GM19035 (cell line): ENCODE results near the gene L1TD1.
"Not testable (repeated sequence)": the region's sequence is repeated elsewhere in the genome, so short reads cannot be mapped to it uniquely, and the experiment has no call there.

Experiments used
- ATAC-seq: cut with Tn5 transposase; IDR thresholded peaks from one replicate; pipeline ENCODE4 v1.9.1; 2021; ENCODE audit not compliant: unreplicated experiment

Gene L1TD1

GRCh38 chr1:62198781-62199125 lies 4.1 kb downstream of the L1TD1 start:
- ATAC-seq: no peak

- no peak for ATAC-seq
Observed at GRCh38 chr1:62207187-62207586, 12.5 kb downstream of the L1TD1 start.

DNA sequence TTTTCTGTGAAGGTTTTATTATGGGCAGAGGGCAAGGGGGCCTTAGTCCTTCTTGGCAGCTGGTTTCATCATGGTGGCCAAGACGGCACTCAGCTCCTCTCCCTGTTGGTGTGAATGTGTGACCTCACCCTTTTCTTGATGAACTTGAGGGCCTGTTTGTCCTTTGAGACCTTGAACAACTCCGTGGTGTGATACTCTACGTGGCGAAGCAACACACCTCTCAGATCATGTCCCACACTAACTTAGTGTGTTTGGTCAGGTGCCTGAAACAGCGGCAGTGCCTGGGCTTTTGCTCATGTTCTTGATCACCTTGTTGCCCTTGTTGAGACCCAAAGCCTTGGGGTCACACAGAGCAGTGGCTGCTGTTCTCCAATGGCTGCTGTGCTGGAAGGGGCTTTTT lies 13.4 kb downstream of the L1TD1 start:
- ATAC-seq: no peak

DNA sequence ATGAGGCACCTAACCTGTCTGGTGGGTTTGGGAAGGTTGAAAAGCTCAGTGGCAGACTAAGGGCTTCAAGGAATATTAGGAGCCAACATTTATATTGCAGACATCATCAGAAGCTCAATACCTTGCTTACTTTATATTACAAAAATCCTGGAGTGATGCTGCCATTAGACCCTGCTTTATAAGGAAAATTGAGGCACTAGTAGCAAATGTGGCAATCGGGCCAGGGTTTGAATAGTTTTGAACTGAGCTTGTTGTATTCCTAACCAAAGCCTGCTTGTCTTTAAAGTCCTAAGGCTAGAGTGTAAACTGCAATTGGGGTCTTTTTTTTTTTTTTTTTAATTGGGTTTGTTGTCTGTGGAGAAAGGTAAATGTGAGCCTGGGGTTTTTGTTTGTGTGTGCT lies 14.3 kb downstream of the L1TD1 start:
- no peak for ATAC-seq

DNA sequence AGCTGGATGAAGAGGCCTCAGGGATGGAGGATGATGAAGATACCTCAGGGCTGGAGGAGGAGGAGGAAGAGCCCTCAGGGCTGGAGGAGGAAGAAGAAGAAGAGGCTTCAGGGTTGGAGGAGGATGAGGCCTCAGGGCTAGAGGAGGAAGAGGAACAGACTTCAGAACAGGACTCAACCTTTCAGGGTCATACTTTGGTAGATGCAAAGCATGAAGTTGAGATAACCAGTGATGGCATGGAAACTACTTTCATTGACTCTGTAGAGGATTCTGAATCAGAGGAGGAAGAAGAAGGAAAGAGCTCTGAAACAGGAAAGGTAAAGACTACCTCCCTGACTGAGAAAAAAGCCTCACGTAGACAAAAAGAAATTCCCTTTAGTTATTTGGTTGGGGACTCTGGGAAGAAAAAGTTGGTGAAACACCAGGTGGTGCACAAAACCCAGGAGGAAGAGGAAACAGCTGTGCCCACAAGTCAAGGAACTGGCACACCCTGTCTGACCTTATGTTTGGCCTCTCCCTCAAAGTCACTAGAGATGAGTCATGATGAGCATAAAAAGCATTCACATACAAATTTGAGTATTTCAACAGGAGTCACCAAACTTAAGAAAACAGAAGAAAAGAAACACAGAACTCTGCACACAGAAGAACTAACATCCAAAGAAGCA lies 15.4 kb downstream of the L1TD1 start:
- no peak for ATAC-seq

- no peak for ATAC-seq
Observed at GRCh38 chr1:62210960-62211359, 16.3 kb downstream of the L1TD1 start.

GRCh38 chr1:62212411-62212810 lies 17.8 kb downstream of the L1TD1 start:
- no peak for ATAC-seq

- no peak for ATAC-seq
Observed at GRCh38 chr1:62213075-62213914, 18.6 kb downstream of the L1TD1 start.

- no peak for ATAC-seq
Observed at GRCh38 chr1:62218604-62219003, 24.0 kb downstream of the L1TD1 start.

GRCh38 chr1:62220456-62220855 lies 25.8 kb downstream of the L1TD1 start:
- not testable (repeated sequence) for ATAC-seq

GRCh38 chr1:62221171-62221570 lies 26.5 kb downstream of the L1TD1 start:
- ATAC-seq: no peak

DNA sequence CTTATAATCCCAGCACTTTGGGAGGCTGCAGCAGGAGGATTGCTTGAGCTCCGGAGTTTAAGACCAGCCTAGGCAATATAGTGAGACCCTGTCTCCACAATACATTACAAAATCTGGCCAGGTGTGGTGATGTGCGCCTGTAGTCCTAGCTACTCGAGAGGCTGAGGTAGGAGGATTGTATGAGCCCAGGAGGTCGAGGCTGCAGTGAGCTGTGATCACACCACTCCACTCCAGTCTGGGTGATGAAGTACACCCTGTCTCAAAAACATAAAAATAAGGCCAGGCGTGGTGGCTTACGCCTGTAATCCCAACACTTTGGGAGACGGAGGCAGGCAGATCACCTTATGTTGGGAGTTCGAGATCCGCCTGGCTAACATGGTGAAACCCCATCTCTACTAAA lies 27.7 kb downstream of the L1TD1 start:
- ATAC-seq: no peak

DNA sequence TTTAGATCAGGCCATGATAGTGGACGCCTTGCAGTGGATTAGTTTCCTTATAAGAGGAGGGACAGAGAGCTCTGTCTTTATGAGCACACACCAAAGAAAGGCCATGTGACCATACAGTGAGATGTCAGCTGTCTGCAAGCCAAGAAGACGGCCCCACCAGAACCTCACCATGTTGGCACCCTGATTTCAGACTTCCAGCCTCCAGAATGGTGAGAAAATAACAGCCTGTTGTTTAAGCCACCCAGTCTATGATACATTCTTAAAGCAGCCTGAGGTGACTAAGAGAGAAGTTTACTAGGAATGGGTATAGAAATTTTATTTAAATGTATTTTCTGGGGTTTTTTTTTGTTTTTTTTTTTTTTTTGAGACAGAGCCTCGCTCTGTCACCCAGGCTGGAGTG lies 29.5 kb downstream of the L1TD1 start:
- no peak for ATAC-seq

- no peak for ATAC-seq
Observed at GRCh38 chr1:62227496-62227895, 32.8 kb downstream of the L1TD1 start.

- no peak for ATAC-seq
Observed at GRCh38 chr1:62228136-62228882, 33.7 kb downstream of the L1TD1 start.

DNA sequence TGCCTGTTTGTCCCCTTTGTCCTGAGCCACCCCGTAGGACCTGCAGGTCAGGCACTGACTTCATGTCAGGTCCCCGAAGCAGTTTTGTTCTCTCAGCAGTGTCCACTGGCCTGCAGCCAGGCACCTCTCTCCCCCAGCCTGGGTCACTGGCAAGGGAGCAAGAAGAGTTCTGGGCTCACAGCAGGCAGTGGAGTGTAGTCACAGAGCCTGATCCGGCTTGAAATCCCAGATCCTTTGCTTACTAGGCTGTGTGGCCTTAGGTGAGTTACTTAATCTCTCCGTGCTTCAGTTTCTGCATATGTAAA lies 34.2 kb downstream of the L1TD1 start:
- ATAC-seq: no peak

DNA sequence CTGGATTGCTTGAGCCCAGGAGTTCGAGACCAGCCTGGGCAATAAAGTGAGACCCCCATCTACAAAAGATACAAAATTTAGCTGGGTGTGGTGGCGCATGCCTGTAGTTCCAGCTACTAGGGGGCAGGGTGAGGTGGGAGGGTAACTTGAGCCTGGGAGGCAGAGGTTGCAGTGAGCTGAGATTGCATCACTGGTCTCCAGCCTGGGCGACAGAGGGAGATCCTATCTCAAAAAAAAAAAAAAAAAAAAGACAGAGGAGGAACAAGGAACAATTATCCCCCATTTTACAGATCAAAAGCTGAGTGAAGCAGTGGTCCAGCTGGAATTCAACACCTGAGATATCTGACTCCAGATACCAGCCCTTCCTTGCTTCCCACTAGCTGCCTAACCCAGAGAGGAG lies 34.8 kb downstream of the L1TD1 start:
- no peak for ATAC-seq

GRCh38 chr1:62229932-62230331 lies 35.3 kb downstream of the L1TD1 start:
- no peak for ATAC-seq

DNA sequence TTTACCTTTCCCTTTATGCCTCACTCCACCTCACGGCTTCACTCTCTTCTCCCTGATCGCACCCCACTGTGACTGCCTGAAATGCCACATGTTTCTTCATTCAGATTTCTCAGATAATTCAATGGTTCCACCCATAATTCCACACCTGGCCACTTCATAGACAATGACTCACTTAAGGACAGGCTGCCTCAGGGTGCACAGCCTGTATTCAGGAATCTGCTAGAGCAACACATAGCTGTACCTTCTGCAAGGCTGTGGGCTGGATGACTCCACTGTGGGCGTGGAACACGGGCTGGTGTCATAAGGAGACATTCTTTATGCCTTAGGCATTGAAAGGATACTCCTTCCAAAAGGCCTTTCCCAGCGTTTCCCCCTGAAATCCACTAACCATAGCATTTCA lies 36.1 kb downstream of the L1TD1 start:
- no peak for ATAC-seq

GRCh38 chr1:62232871-62233278 lies 38.2 kb downstream of the L1TD1 start:
- no peak for ATAC-seq

DNA sequence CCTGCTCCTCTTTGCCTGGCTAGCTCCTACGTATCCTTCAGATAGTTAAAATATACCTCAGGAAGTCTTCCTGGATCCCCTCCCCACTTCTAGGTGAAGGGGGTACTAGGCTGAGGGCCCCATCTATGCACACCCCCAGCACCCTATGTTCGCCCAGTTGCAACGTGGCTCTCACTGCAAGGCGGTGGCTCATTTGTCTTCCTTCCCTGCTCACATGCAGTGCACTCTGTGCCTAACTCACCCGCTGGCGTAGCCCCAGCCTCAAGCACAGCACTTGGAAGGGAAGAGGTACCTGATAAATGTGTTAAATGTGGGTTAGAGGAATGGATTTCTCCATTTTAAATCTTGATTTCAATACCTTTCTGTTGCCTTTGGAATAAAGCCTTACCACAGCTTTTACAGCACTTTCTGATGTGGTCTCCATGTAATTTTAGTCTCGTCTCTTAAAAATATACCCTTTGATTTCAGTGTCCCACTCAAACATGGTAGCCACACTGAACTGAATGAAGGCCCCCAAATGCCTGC lies 39.3 kb downstream of the L1TD1 start:
- ATAC-seq: no peak

DNA sequence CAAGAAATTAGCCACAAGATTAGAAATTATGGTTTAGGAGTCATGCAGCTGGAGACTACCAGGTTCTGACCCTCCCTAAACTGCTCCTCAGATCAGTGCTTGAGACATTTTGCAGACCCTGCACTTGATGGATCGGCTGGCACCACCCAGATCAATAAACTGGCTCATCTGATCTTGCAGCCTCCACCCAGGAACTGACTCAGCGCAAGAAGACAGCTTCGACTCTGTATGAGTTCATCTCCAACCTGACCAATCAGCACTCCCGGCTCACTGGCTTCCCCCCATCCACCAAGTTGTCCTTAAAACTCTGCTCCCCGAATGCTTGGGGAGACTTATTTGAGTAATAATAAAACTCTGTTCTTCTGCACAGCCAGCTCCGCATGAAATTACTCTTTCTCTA lies 40.0 kb downstream of the L1TD1 start:
- ATAC-seq: no peak
